ENCODE measurements around the gene PARP1.

The PARP1 gene

GRCh38 chr1:226353698-226354525 is 54.0 kb downstream of the PARP1 start:
- no peak for DNase-seq (ENCODE audit: low spot score)
- Histone ChIP-seq H3K4me3 (no peak overlapping the region), H3K27ac (no peak overlapping the region)
- TF ChIP-seq, protein P1, sequence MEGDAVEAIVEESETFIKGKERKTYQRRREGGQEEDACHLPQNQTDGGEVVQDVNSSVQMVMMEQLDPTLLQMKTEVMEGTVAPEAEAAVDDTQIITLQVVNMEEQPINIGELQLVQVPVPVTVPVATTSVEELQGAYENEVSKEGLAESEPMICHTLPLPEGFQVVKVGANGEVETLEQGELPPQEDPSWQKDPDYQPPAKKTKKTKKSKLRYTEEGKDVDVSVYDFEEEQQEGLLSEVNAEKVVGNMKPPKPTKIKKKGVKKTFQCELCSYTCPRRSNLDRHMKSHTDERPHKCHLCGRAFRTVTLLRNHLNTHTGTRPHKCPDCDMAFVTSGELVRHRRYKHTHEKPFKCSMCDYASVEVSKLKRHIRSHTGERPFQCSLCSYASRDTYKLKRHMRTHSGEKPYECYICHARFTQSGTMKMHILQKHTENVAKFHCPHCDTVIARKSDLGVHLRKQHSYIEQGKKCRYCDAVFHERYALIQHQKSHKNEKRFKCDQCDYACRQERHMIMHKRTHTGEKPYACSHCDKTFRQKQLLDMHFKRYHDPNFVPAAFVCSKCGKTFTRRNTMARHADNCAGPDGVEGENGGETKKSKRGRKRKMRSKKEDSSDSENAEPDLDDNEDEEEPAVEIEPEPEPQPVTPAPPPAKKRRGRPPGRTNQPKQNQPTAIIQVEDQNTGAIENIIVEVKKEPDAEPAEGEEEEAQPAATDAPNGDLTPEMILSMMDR (IDR thresholded peaks at IDR 0.05) = no peak

- TF ChIP-seq, protein P1 (IDR thresholded peaks at IDR 0.05) = no peak
- no peak for DNase-seq (ENCODE audit: low spot score)
- H3K27ac ChIP-seq = no peak overlapping the region
- no peak overlapping the region for H3K4me3 ChIP-seq
These were observed 56.2 kb downstream of the PARP1 start for GRCh38 chr1:226351709-226352108.

DNA sequence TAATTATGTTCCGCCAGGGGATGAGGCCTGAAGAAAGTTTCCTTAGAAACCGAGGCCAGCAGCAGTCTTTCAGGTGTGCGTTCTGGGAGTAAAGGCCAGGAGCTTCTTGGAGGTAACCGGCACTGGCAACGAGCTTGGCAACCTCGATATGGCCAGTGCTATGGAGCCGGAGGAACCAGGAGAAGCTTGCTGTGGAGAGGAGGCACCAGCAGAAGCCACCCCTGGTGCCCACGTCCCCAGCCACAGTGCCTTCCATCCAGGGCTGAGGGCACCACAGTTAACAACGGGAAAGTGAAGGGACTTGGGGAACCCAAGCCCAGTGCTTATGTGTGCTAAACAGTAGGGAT is 57.4 kb downstream of the PARP1 start:
- DNase-seq (ENCODE audit: low spot score) = no peak
- H3K4me3 ChIP-seq = no peak overlapping the region
- TF ChIP-seq, protein P1 (IDR thresholded peaks at IDR 0.05) = no peak
- H3K27ac ChIP-seq = no peak overlapping the region

DNA sequence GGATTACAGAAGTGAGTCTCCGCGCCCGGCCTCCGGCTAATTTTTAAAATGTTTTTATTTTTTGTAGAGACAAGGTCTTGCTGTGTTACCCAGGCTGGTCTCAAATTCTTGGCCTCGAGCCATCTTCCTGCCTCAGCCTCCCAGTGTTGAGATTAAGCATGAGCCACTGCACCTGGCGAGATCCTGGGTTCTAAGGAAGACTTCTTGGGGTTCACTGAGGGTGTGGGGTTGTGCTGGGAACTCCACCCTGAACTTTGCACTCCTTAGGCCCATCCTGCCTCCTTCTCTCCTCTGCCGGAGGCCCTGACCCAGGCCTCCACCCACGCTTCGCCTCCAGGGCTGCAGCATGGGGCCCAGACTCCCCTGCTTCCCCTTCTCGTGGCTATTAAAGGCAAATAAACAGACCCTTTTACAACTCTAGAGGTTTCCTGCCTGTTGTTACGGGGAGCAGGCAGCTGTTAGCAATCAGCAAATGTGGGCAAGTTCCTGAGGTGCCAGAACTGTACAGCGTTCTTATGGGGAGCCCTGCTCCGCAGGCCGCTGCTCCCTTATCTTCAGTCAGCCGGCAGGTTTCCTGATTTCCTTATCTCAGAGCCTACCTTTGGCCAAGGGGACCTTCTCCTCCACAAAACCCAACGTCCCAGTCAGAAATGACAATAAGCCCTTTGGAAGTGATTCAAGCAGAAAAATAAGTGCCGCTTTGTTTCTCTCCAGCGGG is 57.9 kb downstream of the PARP1 start:
- no peak overlapping the region for H3K27ac ChIP-seq
- no peak overlapping the region for H3K4me3 ChIP-seq
- DNase-seq (ENCODE audit: low spot score) = no peak
- TF ChIP-seq, protein P1 (IDR thresholded peaks at IDR 0.05) = no peak

- DNase-seq (ENCODE audit: low spot score) = no peak
- no peak overlapping the region for H3K4me3 ChIP-seq
- TF ChIP-seq, protein P1 (IDR thresholded peaks at IDR 0.05) = no peak
- no peak overlapping the region for H3K27ac ChIP-seq
These were observed 58.8 kb downstream of the PARP1 start for GRCh38 chr1:226349081-226349480.

GRCh38 chr1:226344441-226345259 is 63.2 kb downstream of the PARP1 start:
- H3K27ac ChIP-seq = no peak overlapping the region
- no peak for DNase-seq (ENCODE audit: low spot score)
- TF ChIP-seq, protein P1 (IDR thresholded peaks at IDR 0.05) = no peak
- no peak overlapping the region for H3K4me3 ChIP-seq

Data from coronary artery (tissue), 2 donors.